Peyer's patch (tissue), 4 donors: ENCODE results near the gene SH2D6.

Source experiments
- POLR2A ChIP-seq, 2 donors: fragments of 450-650 bp; IDR thresholded peaks; one replicate each; pipeline ENCODE4 v1.5.1; 2017; ENCODE audit warnings: antibody characterized with exemption in 2 of 2, mild to moderate bottlenecking in 2 of 2, moderate library complexity in 2 of 2
- TF ChIP-seq, protein P1 (sequence below), 6 experiments: fragments of 450-650 bp in 4 of 6; fragments of 200-600 bp in 2 of 6; sonication (generic) in 1 of 6; IDR thresholded peaks; one replicate each; pipeline ENCODE4 v1.5.1; 2017 to 2019; ENCODE audit warnings: antibody characterized with exemption in 6 of 6, mild to moderate bottlenecking in 3 of 6, moderate library complexity in 1 of 6

GRCh38 chr2:85433511-85434089 lies 15.1 kb downstream of the SH2D6 start:
- TF ChIP-seq, protein P1, sequence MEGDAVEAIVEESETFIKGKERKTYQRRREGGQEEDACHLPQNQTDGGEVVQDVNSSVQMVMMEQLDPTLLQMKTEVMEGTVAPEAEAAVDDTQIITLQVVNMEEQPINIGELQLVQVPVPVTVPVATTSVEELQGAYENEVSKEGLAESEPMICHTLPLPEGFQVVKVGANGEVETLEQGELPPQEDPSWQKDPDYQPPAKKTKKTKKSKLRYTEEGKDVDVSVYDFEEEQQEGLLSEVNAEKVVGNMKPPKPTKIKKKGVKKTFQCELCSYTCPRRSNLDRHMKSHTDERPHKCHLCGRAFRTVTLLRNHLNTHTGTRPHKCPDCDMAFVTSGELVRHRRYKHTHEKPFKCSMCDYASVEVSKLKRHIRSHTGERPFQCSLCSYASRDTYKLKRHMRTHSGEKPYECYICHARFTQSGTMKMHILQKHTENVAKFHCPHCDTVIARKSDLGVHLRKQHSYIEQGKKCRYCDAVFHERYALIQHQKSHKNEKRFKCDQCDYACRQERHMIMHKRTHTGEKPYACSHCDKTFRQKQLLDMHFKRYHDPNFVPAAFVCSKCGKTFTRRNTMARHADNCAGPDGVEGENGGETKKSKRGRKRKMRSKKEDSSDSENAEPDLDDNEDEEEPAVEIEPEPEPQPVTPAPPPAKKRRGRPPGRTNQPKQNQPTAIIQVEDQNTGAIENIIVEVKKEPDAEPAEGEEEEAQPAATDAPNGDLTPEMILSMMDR (IDR thresholded peaks at IDR 0.05), result no peak
- no peak for TF ChIP-seq POLR2A (IDR thresholded peaks at IDR 0.05)
